Lung (tissue), 12 donors: Measurements from ENCODE around the gene KLK3. TPM values are rescaled to one million over a fixed set of nuclear protein-coding genes. Genes with fewer than 3 reads are reported as not detected.

Experiments
- ATAC-seq: fragments of 200-7000 bp; cut with Tn5 transposase; one replicate; pipeline ENCODE4 v1.9.1; 2020; ENCODE audit warnings: moderate number of reproducible peaks; ENCODE audit not compliant: insufficient read depth, low FRiP score
- DNase-seq, 3 donors: peaks; one replicate each; pipeline ENCODE4 v3.0.0-alpha.2; 2013 to 2017
- H3K27ac ChIP-seq, 2 donors: one replicate each; pipeline ENCODE4 v1.5.1; 2013; ENCODE audit warnings: mild to moderate bottlenecking in 2 of 2, moderate library complexity in 2 of 2, control low read depth in 1 of 2, inconsistent platforms in 1 of 2, low read depth in 1 of 2, low read length in 1 of 2
- H3K27me3 ChIP-seq, 3 donors: one replicate each; pipeline ENCODE4 v1.5.1; 2013; ENCODE audit warnings: low read length in 2 of 3; ENCODE audit not compliant: control insufficient read depth in 3 of 3, insufficient read depth in 3 of 3
- H3K36me3 ChIP-seq, 4 donors: one replicate each; pipeline ENCODE4 v1.5.1; 2013; ENCODE audit warnings: low read length in 4 of 4, mild to moderate bottlenecking in 1 of 4, moderate library complexity in 1 of 4; ENCODE audit not compliant: control insufficient read depth in 4 of 4, insufficient read depth in 4 of 4
- H3K4me1 ChIP-seq, 5 donors: one replicate each; pipeline ENCODE4 v1.5.1; 2013; ENCODE audit warnings: low read length in 5 of 5, mild to moderate bottlenecking in 2 of 5, moderate library complexity in 1 of 5; ENCODE audit not compliant: control insufficient read depth in 5 of 5, insufficient read depth in 5 of 5
- H3K4me3 ChIP-seq: one replicate; pipeline ENCODE4 v1.5.1; 2013; ENCODE audit warnings: mild to moderate bottlenecking, control low read depth, moderate library complexity
- H3K9ac ChIP-seq, 2 donors: one replicate each; pipeline ENCODE4 v1.5.1; 2013; ENCODE audit warnings: low read length in 2 of 2, control low read depth in 1 of 2; ENCODE audit not compliant: insufficient read depth in 1 of 2
- H3K9me3 ChIP-seq, 4 donors: one replicate each; pipeline ENCODE4 v1.5.1; 2013; ENCODE audit warnings: low read length in 3 of 4, mild to moderate bottlenecking in 1 of 4, moderate library complexity in 1 of 4; ENCODE audit not compliant: control insufficient read depth in 4 of 4, insufficient read depth in 3 of 4
- CTCF ChIP-seq: IDR thresholded peaks from 2 replicates; pipeline ENCODE4 v1.5.1; 2012; ENCODE audit warnings: mild to moderate bottlenecking; ENCODE audit errors: control extremely low read depth, extremely low read depth
- WGBS, 2 donors: extraction: QIAGEN DNeasy Blood & Tissue Kit; methylation state at CpG; one replicate each; pipeline ENCODE4 v1.1.7; 2013; 5-methylcytosine and 5-hydroxymethylcytosine counted together
- polyA plus RNA-seq, 2 donors: library from polyadenylated mRNA; stranded (reverse); fragments of 200-250 nt; gene quantifications; one replicate each; pipeline ENCODE4 v1.2.1, GENCODE V29; 2013
- total RNA-seq, 2 donors: library from RNA; depleted of rRNA in 1 of 2; stranded (reverse); fragments of >200 nt in 1 of 2; gene quantifications; one replicate each; pipeline ENCODE4 v1.2.1, GENCODE V29; 2014 to 2021
- donor health status: control.
- donor health status: control.
- donor health status: Bipolar disorder and iron deficiency.
- donor health status: healthy.
- donor health status: DM: yes; HTN: yes; CAD: no.

KLK3 gene
- total and polyA plus RNA-seq, 4 donors = not detected

DNA sequence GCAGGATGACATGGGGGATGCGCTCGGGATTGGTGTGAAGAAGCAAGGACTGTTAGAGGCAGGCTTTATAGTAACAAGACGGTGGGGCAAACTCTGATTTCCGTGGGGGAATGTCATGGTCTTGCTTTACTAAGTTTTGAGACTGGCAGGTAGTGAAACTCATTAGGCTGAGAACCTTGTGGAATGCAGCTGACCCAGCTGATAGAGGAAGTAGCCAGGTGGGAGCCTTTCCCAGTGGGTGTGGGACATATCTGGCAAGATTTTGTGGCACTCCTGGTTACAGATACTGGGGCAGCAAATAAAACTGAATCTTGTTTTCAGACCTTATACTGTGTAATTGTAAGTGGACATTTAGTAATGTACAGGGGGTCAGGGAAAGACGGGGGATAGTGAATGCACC, 25.5 kb downstream of the KLK3 start:
- Histone ChIP-seq H3K9ac (no peak overlapping the region), H3K27me3 (peaks cover 3 to 10% (median 10%) of the 10 kb centered on the region in 3 donors)

DNA sequence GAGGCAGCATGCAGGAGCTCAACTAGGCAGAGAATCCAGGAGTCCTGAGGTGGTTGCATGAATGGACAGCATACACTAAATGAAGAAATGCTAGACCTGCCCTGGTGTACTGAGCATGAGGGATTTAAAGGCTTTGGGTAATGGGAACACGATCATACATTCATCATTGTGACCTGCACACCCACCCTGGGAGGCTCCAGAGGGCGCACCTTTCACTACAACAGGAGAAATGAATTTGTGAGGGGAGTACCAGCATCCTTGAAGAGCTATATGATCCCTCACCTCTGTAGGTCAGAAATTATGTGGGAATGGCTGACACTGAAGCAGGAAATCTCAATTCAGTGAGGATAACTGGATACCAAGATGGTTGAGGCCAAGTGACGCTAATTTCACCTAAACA, 27.5 kb downstream of the KLK3 start:
- Histone ChIP-seq H3K4me1 (no peaks in the 10 kb centered on the region), H3K4me3 (no peak overlapping the region), H3K36me3 (no peaks in the 10 kb centered on the region), H3K9me3 (no peaks in the 10 kb centered on the region), H3K27me3 (peaks cover 0 to 7% (median 0%) of the 10 kb centered on the region in 3 donors), H3K9ac (no peak overlapping the region), H3K27ac (no peak overlapping the region)
- WGBS, 2 donors = 49 to 64% methylated on average over 3 of the region's 3 CpGs
- DNase-seq (no peak), ATAC-seq (no peak)
- no peak for TF ChIP-seq CTCF

More for the DNA sequence above, 25.5 kb downstream of the KLK3 start:
- DNase-seq (no peak), ATAC-seq (no peak)
- no peaks in the 10 kb centered on the region for H3K9me3 ChIP-seq
- H3K4me3 ChIP-seq = no peak overlapping the region
- H3K27ac ChIP-seq = no peak overlapping the region
- 75 to 82% methylated on average over 5 of the region's 5 CpGs for WGBS, 2 donors
- no peak for TF ChIP-seq CTCF
- no peaks in the 10 kb centered on the region for H3K4me1 ChIP-seq
- H3K36me3 ChIP-seq = no peaks in the 10 kb centered on the region

DNA sequence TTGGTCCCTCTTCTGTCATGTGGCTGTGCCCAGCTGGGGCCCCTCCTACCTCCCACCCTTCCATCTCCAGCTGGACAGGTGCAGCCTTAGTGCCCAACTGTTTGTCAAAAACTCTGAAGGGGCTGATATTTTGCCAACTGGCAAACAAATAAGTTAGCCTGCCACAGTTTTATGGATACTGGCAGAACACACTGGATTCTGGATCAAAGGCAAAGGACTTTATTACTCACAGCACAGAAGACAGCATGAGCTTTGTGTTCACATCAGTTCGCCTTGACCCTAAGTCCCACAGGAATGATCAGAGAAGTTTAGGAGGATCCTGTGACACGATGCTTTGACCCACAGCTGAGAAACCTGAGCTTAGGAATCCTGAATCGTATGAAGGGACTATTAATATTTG, 34.9 kb downstream of the KLK3 start:
- no peak for TF ChIP-seq CTCF
- ATAC-seq = no peak
- no peak overlapping the region for H3K4me3 ChIP-seq

More for the DNA sequence above, 34.9 kb downstream of the KLK3 start:
- peaks cover 0 to 4% (median 0%) of the 10 kb centered on the region in 3 donors for H3K27me3 ChIP-seq
- no peak overlapping the region for H3K27ac ChIP-seq
- no peaks in the 10 kb centered on the region for H3K36me3 ChIP-seq
- H3K9me3 ChIP-seq = peaks cover 0 to 6% (median 0%) of the 10 kb centered on the region in 4 donors
- DNase-seq = no peak
- WGBS, 2 donors = 56 to 58% methylated on average over 3 of the region's 3 CpGs
- H3K9ac ChIP-seq = no peak overlapping the region
- no peaks in the 10 kb centered on the region for H3K4me1 ChIP-seq
